Heart left ventricle (tissue), 16 donors: Measurements from ENCODE around the gene TDP1. TPM values are rescaled to one million over a fixed set of nuclear protein-coding genes. Genes with fewer than 3 reads are reported as not detected.

Experiments
- ATAC-seq, 4 donors: fragments of 200-7000 bp; cut with Tn5 transposase; one replicate each; pipeline ENCODE4 v1.9.1; 2020 to 2022; ENCODE audit warnings: moderate library complexity in 4 of 4, mild to moderate bottlenecking in 3 of 4, moderate number of reproducible peaks in 1 of 4
- DNase-seq, 5 donors: peaks; one replicate each; pipeline ENCODE4 v3.0.0-alpha.2; 2020
- H3K27ac ChIP-seq, 12 donors: fragments of 200-600 bp; sonication (generic) in 4 of 12; one replicate each; pipeline versions ENCODE4 v1.5.0 to v1.8.0; 2016 to 2022; ENCODE audit warnings: mild to moderate bottlenecking in 2 of 12
- H3K27me3 ChIP-seq, 9 donors: fragments of 200-600 bp; sonication (generic) in 2 of 9; one replicate each; pipeline versions ENCODE4 v1.5.1 to v1.8.0; 2016 to 2022; ENCODE audit warnings: mild to moderate bottlenecking in 3 of 9
- H3K36me3 ChIP-seq, 9 donors: fragments of 200-600 bp; sonication (generic) in 2 of 9; one replicate each; pipeline versions ENCODE4 v1.5.0 to v1.8.0; 2018 to 2022; ENCODE audit warnings: mild to moderate bottlenecking in 2 of 9
- H3K4me1 ChIP-seq, 12 donors: fragments of 200-600 bp; sonication (generic) in 4 of 12; one replicate each; pipeline versions ENCODE4 v1.5.0 to v1.8.0; 2016 to 2022; ENCODE audit warnings: mild to moderate bottlenecking in 3 of 12
- H3K4me3 ChIP-seq, 12 donors: fragments of 200-600 bp; sonication (generic) in 4 of 12; one replicate each; pipeline versions ENCODE4 v1.5.0 to v1.8.0; 2017 to 2022; ENCODE audit warnings: mild to moderate bottlenecking in 9 of 12, moderate library complexity in 4 of 12
- H3K9me3 ChIP-seq, 12 donors: fragments of 200-600 bp; sonication (generic) in 4 of 12; one replicate each; pipeline versions ENCODE4 v1.5.0 to v1.8.0; 2016 to 2022; ENCODE audit warnings: mild to moderate bottlenecking in 1 of 12
- CTCF ChIP-seq, 12 donors: fragments of 200-600 bp; sonication (generic) in 4 of 12; IDR thresholded peaks; one replicate each; pipeline versions ENCODE4 v1.5.0 to v1.8.0; 2018 to 2022; ENCODE audit warnings: antibody characterized with exemption in 12 of 12, mild to moderate bottlenecking in 5 of 12
- POLR2A ChIP-seq, 2 donors: fragments of 450-650 bp; IDR thresholded peaks; one replicate each; pipeline ENCODE4 v1.6.1; 2017; ENCODE audit warnings: antibody characterized with exemption in 2 of 2, mild to moderate bottlenecking in 2 of 2, moderate library complexity in 2 of 2
- WGBS, 4 donors: extraction: QIAGEN DNeasy Blood & Tissue Kit in 2 of 4; methylation state at CpG; one replicate each; pipeline versions ENCODE4 v1.1.5 to v1.1.7; 2013 to 2018; 5-methylcytosine and 5-hydroxymethylcytosine counted together
- intact Hi-C, 10 donors: fragments of 100-400 bp; cut with DNase I; formaldehyde crosslinking; loops; one replicate each; pipeline versions ENCODE4 v1.11.1 to v1.14.2; 2022
- polyA plus RNA-seq, 2 donors: library from polyadenylated mRNA; stranded (reverse); fragments of 200-250 nt; gene quantifications; one replicate each; pipeline ENCODE4 v1.2.3, GENCODE V29; 2013
- total RNA-seq, 9 donors: library from RNA; depleted of rRNA in 2 of 9; stranded (reverse); fragments of >200 nt in 2 of 9; fragmentation: NEBNext Ultra II Directional in 3 of 9; extraction: Animal tissue kit (Norgen Biotek cat#: 25700) in 3 of 9; gene quantifications; one replicate each; pipeline versions ENCODE4 v1.1.0 to v1.2.4, GENCODE V29; 2016 to 2023
- donor health status: ischemic (EF 13 %, LVEDD 7.1; RV severe dilation, severe dysfunction).
- donor health status: healthy with polysubstance abuse.
- donor health status: DM: no; HTN: yes; CAD: no.
- donor health status: DM: no; HTN: no; CAD: no.
- donor health status: ischemic (EF 25% LVEDD 6.9; RV normal size, moderate dysfunction).
- donor health status: ischemic (EF 25% LVEDD 5.7; RV mildly dilated, moderate dysfunction).
- donor health status: healthy.
- donor health status: DM: yes; HTN: yes; CAD: no.
- donor health status: ischemic (EF 35%, LVEDD 5.7; RV mildly dilated, moderate dysfunction).
- donor health status: nonischemic (EF 11% LVEDD 7.7; RV severe dilation, severe dysfunction).
- donor health status: DM: yes; HTN: yes; CAD: no.
- donor health status: PGD.
- donor health status: ischemic (EF 29% LVEDD 5.4; RV normal size, mild dysfunction).
- donor health status: nonischemic (EF 23%, LVEDD 6.1; RV moderate dilation, normal function).

The TDP1 gene
- total and polyA plus RNA-seq, 11 donors: 1.0 to 9.0 (median 4.1) TPM

- WGBS, 4 donors: 78 to 86% (median 82%) methylated on average over 2 of the region's 2 CpGs
- no peak overlapping the region for H3K4me3 ChIP-seq
- H3K27ac ChIP-seq: peak overlapping the region in 1 of 12 donors; percentile 32
- no peaks in the 10 kb centered on the region for H3K27me3 ChIP-seq
- ATAC-seq: no peak
- no peaks in the 10 kb centered on the region for H3K9me3 ChIP-seq
- DNase-seq: no peak
- no peaks in the 10 kb centered on the region for H3K36me3 ChIP-seq
- H3K4me1 ChIP-seq: peaks cover 0 to 12% (median 0%) of the 10 kb centered on the region in 12 donors
- intact Hi-C loops: loop anchor here in 8 of 10 donors (5.0 to 10.0 kb wide), 9 partner anchors 487 to 1247 kb away; partner anchors contain the start of gene FOXN3 (in 2 of the 8)
- TF ChIP-seq CTCF (IDR thresholded peaks at IDR 0.05): no peak
Measured at GRCh38 chr14:89912221-89912620, 43.5 kb upstream of the TDP1 start.

DNA sequence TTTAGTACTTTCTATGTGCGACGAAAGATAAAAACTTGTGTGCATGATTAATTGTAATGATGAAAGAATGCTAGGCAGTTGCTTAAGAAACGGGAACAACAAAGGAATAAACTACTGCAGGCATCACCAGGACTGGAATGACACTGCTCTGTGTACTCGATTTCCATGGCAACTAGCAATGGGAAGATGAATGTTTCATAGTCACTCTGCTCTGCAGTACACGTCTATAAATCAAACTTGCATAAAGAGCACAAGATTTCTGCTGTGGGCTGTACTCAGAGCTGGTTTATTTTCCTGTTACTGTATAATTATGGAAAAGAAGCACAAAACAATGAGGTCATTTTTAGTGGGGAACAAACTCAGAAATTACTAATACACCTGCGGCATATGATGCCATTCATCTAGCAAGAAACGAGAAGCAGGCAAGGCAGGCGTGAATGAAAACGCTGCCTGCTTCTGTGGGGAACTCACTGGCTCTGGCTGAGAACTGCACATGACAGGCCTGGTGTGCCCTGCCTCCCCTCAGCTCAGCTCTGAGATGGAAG lies 43.0 kb upstream of the TDP1 start:
- WGBS, 4 donors: 63 to 67% (median 66%) methylated on average over 9 of the region's 9 CpGs
- DNase-seq: no peak
- H3K4me1 ChIP-seq: peaks cover 0 to 12% (median 0%) of the 10 kb centered on the region in 12 donors
- TF ChIP-seq POLR2A (IDR thresholded peaks at IDR 0.05) (no peak), CTCF (IDR thresholded peaks at IDR 0.05) (no peak)
- no peaks in the 10 kb centered on the region for H3K36me3 ChIP-seq
- H3K27ac ChIP-seq: no peak overlapping the region
- no peak overlapping the region for H3K4me3 ChIP-seq
- H3K27me3 ChIP-seq: no peaks in the 10 kb centered on the region
- intact Hi-C loops: loop anchor here in 8 of 10 donors (5.0 to 10.0 kb wide), 9 partner anchors 488 to 1248 kb away; partner anchors contain the start of gene FOXN3 (in 2 of the 8)
- H3K9me3 ChIP-seq: no peaks in the 10 kb centered on the region
- peak in 3 of 4 donors; percentile 52 to 80 (median 79) for ATAC-seq

DNA sequence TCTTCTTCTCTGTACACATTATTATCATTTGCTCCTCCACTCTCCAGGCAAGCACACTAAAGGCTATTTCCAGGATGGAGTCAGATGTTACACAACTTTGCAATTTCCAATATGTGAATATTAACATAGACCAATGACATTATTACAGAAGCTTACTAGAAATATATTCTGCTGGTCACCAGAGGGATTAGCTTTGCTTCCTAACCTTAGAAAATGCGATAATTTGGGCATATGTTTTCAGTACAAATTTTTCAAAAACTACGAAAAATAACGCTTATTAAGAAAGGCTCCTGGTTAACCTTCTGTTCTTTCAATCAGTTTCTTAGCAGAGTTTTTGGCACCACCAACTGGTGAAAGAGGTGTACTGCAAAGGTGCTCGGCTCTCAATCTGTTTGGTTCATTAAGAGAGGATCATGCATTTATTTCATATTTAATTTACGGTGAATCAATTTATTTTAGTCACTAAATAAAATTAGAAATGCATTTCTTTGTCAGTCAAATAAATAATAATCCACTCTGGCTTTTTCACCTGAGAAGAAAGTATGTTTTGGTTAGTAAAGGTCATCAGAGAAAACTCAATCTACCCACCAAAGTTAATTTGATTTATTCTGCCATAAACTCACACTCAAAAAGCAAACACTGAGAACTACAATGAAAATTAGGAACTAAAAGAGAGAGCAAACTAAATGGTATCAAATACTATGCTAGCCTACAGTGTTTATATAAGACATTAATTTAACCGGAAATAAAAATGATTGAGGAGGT lies 40.4 kb upstream of the TDP1 start:
- peaks cover 0 to 12% (median 0%) of the 10 kb centered on the region in 12 donors for H3K4me1 ChIP-seq
- WGBS, 4 donors: 18 to 20% (median 19%) methylated on average over 6 of the region's 6 CpGs
- intact Hi-C loops: loop anchor here in 9 of 10 donors (1.0 to 10.0 kb wide), 16 partner anchors 490 to 1250 kb away; partner anchors contain the start of gene FOXN3 (in 2 of the 9)
- no peaks in the 10 kb centered on the region for H3K36me3 ChIP-seq
- TF ChIP-seq CTCF (IDR thresholded peaks at IDR 0.05) (peak; percentile 83 to 98 (median 96)), POLR2A (IDR thresholded peaks at IDR 0.05) (no peak)
- peak in 3 of 5 donors; percentile 33 to 50 (median 47) for DNase-seq
- H3K4me3 ChIP-seq: no peak overlapping the region
- H3K9me3 ChIP-seq: no peaks in the 10 kb centered on the region
- H3K27me3 ChIP-seq: no peaks in the 10 kb centered on the region
- peak in 2 of 4 donors; percentile 61 to 80 for ATAC-seq
- H3K27ac ChIP-seq: no peak overlapping the region

- DNase-seq: no peak
- H3K27ac ChIP-seq: no peak overlapping the region
- H3K4me3 ChIP-seq: no peak overlapping the region
- no peaks in the 10 kb centered on the region for H3K9me3 ChIP-seq
- H3K36me3 ChIP-seq: no peaks in the 10 kb centered on the region
- 83 to 97% (median 92%) methylated on average over 2 of the region's 2 CpGs for WGBS, 4 donors
- ATAC-seq: no peak
- peaks cover 0 to 3% (median 0%) of the 10 kb centered on the region in 12 donors for H3K4me1 ChIP-seq
- no peaks in the 10 kb centered on the region for H3K27me3 ChIP-seq
- TF ChIP-seq CTCF (IDR thresholded peaks at IDR 0.05): no peak
- TF ChIP-seq POLR2A (IDR thresholded peaks at IDR 0.05): no peak
- intact Hi-C loops: loop anchor here in 8 of 10 donors (5.0 to 10.0 kb wide), 11 partner anchors 494 to 1254 kb away; partner anchors contain the start of gene FOXN3 (in 2 of the 8)
Measured at GRCh38 chr14:89918721-89919120, 37.0 kb upstream of the TDP1 start.
